KMS-11 (cell line): Measurements from ENCODE around the gene RSPH6A.
A peak's percentile ranks its signal among the peaks of the same experiment; 100 is the strongest.

Experiments used
- H2AFZ ChIP-seq: fragments of 200-600 bp; sonication (generic); 2 replicates; pipeline ENCODE4 v1.6.1; 2016; ENCODE audit warnings: antibody characterized with exemption, mixed run types, low read depth
- H3K27ac ChIP-seq: fragments of 200-600 bp; sonication (generic); 2 replicates; pipeline ENCODE4 v1.6.1; 2016; ENCODE audit warnings: mild to moderate bottlenecking, mixed run types
- H3K27me3 ChIP-seq: fragments of 200-600 bp; sonication (generic); 2 replicates; pipeline ENCODE4 v1.6.1; 2017; ENCODE audit warnings: mild to moderate bottlenecking, low read depth, mixed run types, moderate library complexity; ENCODE audit not compliant: insufficient read depth
- H3K36me3 ChIP-seq: fragments of 200-600 bp; sonication (generic); 2 replicates; pipeline ENCODE4 v1.6.1; 2017; ENCODE audit warnings: mild to moderate bottlenecking, mixed run types; ENCODE audit not compliant: insufficient read depth
- H3K4me1 ChIP-seq: fragments of 200-600 bp; sonication (generic); 2 replicates; pipeline ENCODE4 v1.6.1; 2016; ENCODE audit warnings: mild to moderate bottlenecking, low read depth, mixed run types; ENCODE audit not compliant: poor library complexity, severe bottlenecking
- H3K4me2 ChIP-seq: fragments of 200-600 bp; sonication (generic); 2 replicates; pipeline ENCODE4 v1.7.0; 2016; ENCODE audit warnings: mild to moderate bottlenecking, mixed run types
- H3K4me3 ChIP-seq: fragments of 200-600 bp; sonication (generic); IDR thresholded peaks from 2 replicates; pipeline ENCODE4 v1.6.1; 2017; ENCODE audit warnings: low read depth, low read length, mixed read lengths; ENCODE audit not compliant: insufficient read depth
- H3K79me2 ChIP-seq: fragments of 200-600 bp; sonication (generic); 2 replicates; pipeline ENCODE4 v1.6.1; 2016; ENCODE audit warnings: low read depth, mixed run types; ENCODE audit not compliant: insufficient read depth
- H3K9ac ChIP-seq: fragments of 200-600 bp; sonication (generic); 2 replicates; pipeline ENCODE4 v1.6.1; 2016; ENCODE audit warnings: mild to moderate bottlenecking, mixed run types
- H4K20me1 ChIP-seq: fragments of 200-600 bp; sonication (generic); 2 replicates; pipeline ENCODE4 v1.6.1; 2016; ENCODE audit warnings: mild to moderate bottlenecking, mixed run types; ENCODE audit not compliant: insufficient read depth
- TF ChIP-seq, protein P1 (sequence below): fragments of 200-600 bp; sonication (generic); conservative IDR thresholded peaks from 2 replicates; pipeline ENCODE4 v1.6.1; 2017; ENCODE audit warnings: low read depth, mild to moderate bottlenecking, antibody characterized with exemption, low read length, moderate library complexity, mixed read lengths

Gene RSPH6A

GRCh38 chr19:45792470-45793177, 22.5 kb downstream of the RSPH6A start, which contains the start of gene DMWD:
Gene DMWD (minus strand): TSS chr19:45792845. CDS start chr19:45792756, 89 bp downstream.
- H3K27me3 ChIP-seq, result 0 out of 2 replicates have a peak, but pooled peaks cover 3% of the 10 kb centered on the region
- H3K4me3 ChIP-seq, result no peak within 1 kb of the TSS
- H3K27ac ChIP-seq, result peak within 1 kb of the TSS; percentile 34; the same call in 1 of the 2 replicates
- TF ChIP-seq, protein P1, sequence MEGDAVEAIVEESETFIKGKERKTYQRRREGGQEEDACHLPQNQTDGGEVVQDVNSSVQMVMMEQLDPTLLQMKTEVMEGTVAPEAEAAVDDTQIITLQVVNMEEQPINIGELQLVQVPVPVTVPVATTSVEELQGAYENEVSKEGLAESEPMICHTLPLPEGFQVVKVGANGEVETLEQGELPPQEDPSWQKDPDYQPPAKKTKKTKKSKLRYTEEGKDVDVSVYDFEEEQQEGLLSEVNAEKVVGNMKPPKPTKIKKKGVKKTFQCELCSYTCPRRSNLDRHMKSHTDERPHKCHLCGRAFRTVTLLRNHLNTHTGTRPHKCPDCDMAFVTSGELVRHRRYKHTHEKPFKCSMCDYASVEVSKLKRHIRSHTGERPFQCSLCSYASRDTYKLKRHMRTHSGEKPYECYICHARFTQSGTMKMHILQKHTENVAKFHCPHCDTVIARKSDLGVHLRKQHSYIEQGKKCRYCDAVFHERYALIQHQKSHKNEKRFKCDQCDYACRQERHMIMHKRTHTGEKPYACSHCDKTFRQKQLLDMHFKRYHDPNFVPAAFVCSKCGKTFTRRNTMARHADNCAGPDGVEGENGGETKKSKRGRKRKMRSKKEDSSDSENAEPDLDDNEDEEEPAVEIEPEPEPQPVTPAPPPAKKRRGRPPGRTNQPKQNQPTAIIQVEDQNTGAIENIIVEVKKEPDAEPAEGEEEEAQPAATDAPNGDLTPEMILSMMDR, result no peak
- H4K20me1 ChIP-seq, result no peaks in the 10 kb centered on the region
- H3K4me1 ChIP-seq, result peaks cover 20% of the 10 kb centered on the region
- peak within 1 kb of the TSS; percentile 75; the same call in 1 of the 2 replicates for H3K9ac ChIP-seq
- H3K36me3 ChIP-seq, result peaks cover 7% of the 10 kb centered on the region; the same call in 1 of the 2 replicates
- H2AFZ ChIP-seq, result peak within 1 kb of the TSS; percentile 39
- H3K4me2 ChIP-seq, result peak within 1 kb of the TSS; percentile 85
- peaks cover 18% of the 10 kb centered on the region for H3K79me2 ChIP-seq

DNA sequence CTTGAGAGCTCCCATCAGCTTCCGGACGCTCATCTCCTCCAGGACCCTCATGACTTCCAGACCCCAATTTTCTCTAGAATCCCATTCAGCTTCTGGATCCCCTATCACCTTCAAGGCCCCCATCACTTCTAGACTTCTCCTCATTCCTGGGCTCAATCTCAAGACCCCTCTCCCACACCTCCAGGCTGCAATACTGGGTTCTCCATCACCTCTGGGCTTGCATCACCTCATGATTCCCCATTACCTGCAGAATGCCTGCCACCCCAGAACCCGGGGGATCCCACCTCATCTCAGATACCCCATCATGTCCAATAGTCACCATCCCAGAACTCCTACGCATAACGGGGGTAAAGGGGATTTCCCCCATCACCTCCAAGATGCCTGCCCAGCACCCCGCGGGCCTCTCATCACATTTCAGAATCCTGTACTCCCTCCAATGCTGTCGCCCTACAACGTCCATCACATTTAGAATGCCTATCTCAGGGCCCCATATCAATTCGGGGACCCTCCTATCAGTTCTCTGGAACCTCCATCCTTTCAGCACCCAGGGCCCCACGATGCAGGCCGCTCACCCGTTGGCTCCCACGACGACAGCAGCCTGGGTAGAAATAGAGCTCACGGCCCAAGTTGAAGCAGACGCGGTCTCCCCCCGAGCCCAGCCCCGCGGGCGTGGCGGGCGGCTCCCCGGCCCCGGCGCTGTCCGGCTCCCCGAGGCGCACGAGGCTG, 23.2 kb downstream of the RSPH6A start:
- Histone ChIP-seq H2AFZ (peak overlapping the region; percentile 39), H3K4me1 (peaks cover 20% of the 10 kb centered on the region), H3K79me2 (peaks cover 18% of the 10 kb centered on the region), H3K4me2 (peak overlapping the region; percentile 85), H3K4me3 (no peak overlapping the region), H3K27ac (peak overlapping the region; percentile 34; the same call in 1 of the 2 replicates), H3K27me3 (0 out of 2 replicates have a peak, but pooled peaks cover 3% of the 10 kb centered on the region), H3K9ac (peak overlapping the region; percentile 75; the same call in 1 of the 2 replicates), H3K36me3 (peaks cover 7% of the 10 kb centered on the region; the same call in 1 of the 2 replicates), H4K20me1 (no peaks in the 10 kb centered on the region)
- TF ChIP-seq, protein P1, result no peak

- Histone ChIP-seq H3K9ac (no peak overlapping the region), H3K27me3 (0 out of 2 replicates have a peak, but pooled peaks cover 3% of the 10 kb centered on the region), H3K4me1 (peaks cover 20% of the 10 kb centered on the region), H3K4me2 (peak overlapping the region; percentile 85), H3K27ac (no peak overlapping the region), H4K20me1 (no peaks in the 10 kb centered on the region), H3K79me2 (peaks cover 18% of the 10 kb centered on the region), H3K36me3 (peaks cover 7% of the 10 kb centered on the region; the same call in 1 of the 2 replicates), H2AFZ (no peak overlapping the region), H3K4me3 (no peak overlapping the region)
- TF ChIP-seq, protein P1, result no peak
Measured at GRCh38 chr19:45790942-45791341, 24.2 kb downstream of the RSPH6A start.

DNA sequence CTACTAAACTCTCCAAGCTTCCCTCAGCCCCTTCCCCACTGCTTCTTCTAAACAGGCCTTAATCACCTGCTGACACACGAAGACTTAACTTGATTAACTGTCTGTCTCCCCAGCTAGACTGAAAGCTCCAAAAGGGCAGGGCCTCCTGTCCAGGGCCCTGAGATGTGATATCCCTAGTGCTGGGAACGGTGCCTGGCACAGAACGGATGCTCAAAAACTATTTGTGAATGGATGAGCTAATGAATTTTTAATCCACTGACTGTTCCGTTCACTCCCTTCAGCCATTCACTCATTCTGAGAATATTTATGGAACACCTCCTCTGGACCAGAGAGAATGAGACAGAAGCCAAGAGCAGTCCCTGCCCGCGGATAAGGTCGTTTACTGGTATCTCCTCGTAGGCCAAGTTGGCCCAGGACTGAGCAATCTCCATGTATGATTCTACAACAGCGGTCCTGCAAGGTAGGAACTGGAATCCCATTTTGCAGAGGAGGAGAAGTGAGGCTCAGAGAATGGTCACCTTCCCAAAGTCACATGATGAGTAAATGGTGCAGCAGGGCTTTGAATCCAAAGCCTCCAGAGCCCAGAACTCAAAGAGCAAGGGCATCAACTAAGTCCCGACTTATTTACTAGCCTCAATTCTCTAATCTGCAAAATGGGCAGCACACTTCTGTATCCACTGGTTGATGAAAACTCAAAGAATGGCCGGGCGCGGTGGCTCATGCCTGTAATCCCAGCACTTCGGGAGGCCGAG, 25.9 kb downstream of the RSPH6A start:
- Histone ChIP-seq H3K4me2 (no peak overlapping the region), H3K79me2 (peaks cover 18% of the 10 kb centered on the region), H3K9ac (no peak overlapping the region), H3K4me1 (peaks cover 20% of the 10 kb centered on the region), H2AFZ (no peak overlapping the region), H3K36me3 (peaks cover 7% of the 10 kb centered on the region; the same call in 1 of the 2 replicates), H3K27ac (no peak overlapping the region), H3K27me3 (no peaks in the 10 kb centered on the region), H4K20me1 (no peaks in the 10 kb centered on the region), H3K4me3 (no peak overlapping the region)
- TF ChIP-seq, protein P1, result no peak
